Activated naive CD8-positive, alpha-beta T cell treated with anti-CD3 and anti-CD28 coated beads for 36 hours (primary cell): Measurements from ENCODE around the gene ACOT7. TPM values are rescaled to one million over a fixed set of nuclear protein-coding genes. Genes with fewer than 3 reads are reported as not detected.

ENCODE experiments used
- DNase-seq: peaks from one replicate; pipeline ENCODE4 v3.0.0; 2021
- H3K27ac Mint-ChIP-seq: one replicate; pipeline ENCODE4 v1.8.0; 2022; ENCODE audit warnings: mild to moderate bottlenecking, moderate library complexity, mixed read lengths
- H3K27me3 Mint-ChIP-seq: one replicate; pipeline ENCODE4 v1.8.0; 2022; ENCODE audit warnings: mild to moderate bottlenecking, mixed read lengths
- H3K36me3 Mint-ChIP-seq: one replicate; pipeline ENCODE4 v1.8.0; 2021; ENCODE audit warnings: mild to moderate bottlenecking, mixed read lengths
- H3K4me1 Mint-ChIP-seq: one replicate; pipeline ENCODE4 v1.8.0; 2021; ENCODE audit warnings: mixed read lengths
- H3K4me3 Mint-ChIP-seq: one replicate; pipeline ENCODE4 v1.8.0; 2022; ENCODE audit warnings: mild to moderate bottlenecking, moderate library complexity, mixed read lengths
- H3K9me3 Mint-ChIP-seq: one replicate; pipeline ENCODE4 v1.8.0; 2022; ENCODE audit warnings: mixed read lengths
- total RNA-seq, 2 experiments: library from RNA; stranded (reverse); gene quantifications; one replicate each; pipeline ENCODE4 v1.2.3, GENCODE V29; 2021

The ACOT7 gene
- total RNA-seq, 2 experiments from 2014 or later: 80.8 to 86.2 TPM

DNA sequence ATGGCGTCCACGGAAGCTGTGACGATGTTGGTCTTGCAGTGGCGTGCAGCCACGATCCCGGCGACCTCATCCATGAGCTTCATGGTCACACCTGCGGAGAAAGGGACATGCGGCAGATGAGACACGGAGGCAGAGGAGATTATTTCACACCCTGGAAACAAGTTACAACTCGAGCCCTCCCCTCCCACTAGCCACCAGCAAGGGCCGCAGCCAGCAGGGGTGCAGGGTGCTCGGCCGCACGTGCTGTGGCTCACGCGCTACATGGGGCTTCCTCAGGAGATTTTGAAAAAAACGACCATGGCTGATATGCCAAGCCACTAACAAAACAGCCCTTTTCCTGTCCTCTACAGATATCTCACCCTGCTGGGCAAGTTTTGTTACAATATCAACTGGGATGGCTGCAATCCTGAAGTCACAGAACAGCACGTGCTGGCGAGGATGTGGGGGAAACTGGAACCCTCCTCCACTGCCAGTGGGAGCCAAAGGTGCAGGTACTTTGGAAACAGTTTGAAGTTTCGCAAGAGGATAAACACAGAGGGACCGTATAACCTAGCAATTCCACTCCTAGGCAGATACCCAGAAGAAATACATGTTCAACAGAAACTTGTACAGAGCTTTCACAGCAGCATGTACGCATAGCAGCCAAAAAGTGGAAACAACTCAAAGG is 98.5 kb downstream of the ACOT7 start:
- Mint-ChIP-seq H3K27me3 (no peaks in the 10 kb centered on the region), H3K4me3 (no peak overlapping the region), H3K9me3 (no peaks in the 10 kb centered on the region), H3K36me3 (peaks cover 1% of the 10 kb centered on the region), H3K4me1 (no peaks in the 10 kb centered on the region), H3K27ac (no peak overlapping the region)
- DNase-seq: no peak

DNA sequence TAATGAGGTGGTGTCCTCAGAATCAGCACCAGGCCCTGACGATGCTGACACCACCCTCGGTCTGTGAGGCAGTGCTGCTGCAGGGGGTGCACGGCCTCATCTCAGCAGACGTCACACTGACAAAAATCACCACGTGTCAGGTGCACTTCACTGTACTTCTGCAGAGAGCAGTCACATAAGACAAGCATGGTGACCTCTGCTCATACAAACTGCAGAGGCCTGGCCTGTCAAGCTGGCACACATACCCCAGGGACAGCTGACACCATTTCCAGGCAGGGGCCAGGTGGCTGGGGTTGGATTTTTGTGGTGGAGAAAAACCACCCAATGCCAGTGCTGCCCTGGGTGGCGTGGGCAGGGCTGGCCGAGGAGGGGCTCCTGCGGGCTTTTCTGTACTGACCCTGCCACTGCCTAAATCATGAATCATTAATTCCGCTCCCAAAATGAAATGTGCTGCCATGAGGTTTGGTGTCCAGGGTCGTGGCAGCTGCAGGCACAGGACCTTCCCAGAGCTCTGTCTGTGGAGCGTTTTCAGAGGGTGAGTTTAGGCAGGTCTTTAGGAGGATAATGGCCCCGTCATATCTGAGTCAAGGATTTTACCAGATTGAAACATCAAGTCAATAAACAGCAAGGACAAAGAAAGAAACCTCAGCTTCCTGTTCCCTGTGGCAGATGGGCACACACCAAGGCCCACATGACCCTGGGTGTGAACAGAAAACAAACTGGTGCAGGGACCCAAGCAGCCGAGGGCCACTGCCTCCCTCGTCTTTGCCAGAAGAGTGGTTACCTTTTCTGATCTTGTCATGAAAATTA is 99.3 kb downstream of the ACOT7 start:
- H3K27me3 Mint-ChIP-seq: no peaks in the 10 kb centered on the region
- no peak for DNase-seq
- H3K4me3 Mint-ChIP-seq: no peak overlapping the region
- peaks cover 1% of the 10 kb centered on the region for H3K36me3 Mint-ChIP-seq
- H3K9me3 Mint-ChIP-seq: no peaks in the 10 kb centered on the region
- no peaks in the 10 kb centered on the region for H3K4me1 Mint-ChIP-seq
- H3K27ac Mint-ChIP-seq: no peak overlapping the region

DNA sequence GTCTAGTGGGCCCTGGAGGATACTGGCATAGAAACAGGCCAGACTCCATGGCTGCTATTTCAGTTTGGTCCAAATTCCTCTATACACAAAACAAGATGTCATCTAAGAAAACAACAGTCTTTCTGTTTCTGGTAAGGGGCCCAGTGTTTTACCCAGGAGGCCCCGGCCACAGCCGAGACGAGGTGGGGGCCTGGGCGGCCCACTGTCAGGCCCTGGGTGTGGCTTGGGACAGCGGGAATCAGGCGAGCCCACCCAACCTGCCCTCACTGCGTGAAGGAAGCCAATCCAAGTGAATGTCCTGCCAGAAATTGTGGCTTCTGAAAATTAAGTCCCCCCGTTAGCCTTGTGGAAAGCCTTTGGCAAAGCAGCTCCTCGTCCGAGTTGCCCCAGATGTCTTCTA is 101.5 kb downstream of the ACOT7 start:
- H3K27ac Mint-ChIP-seq: no peak overlapping the region
- no peaks in the 10 kb centered on the region for H3K4me1 Mint-ChIP-seq
- H3K4me3 Mint-ChIP-seq: no peak overlapping the region

GRCh38 chr1:6288665-6289064 is 104.9 kb downstream of the ACOT7 start:
- no peaks in the 10 kb centered on the region for H3K36me3 Mint-ChIP-seq
- no peak for DNase-seq
- no peak overlapping the region for H3K4me3 Mint-ChIP-seq
- no peaks in the 10 kb centered on the region for H3K9me3 Mint-ChIP-seq
- H3K27ac Mint-ChIP-seq: no peak overlapping the region
- no peaks in the 10 kb centered on the region for H3K4me1 Mint-ChIP-seq
- H3K27me3 Mint-ChIP-seq: no peaks in the 10 kb centered on the region

More for the DNA sequence above, 101.5 kb downstream of the ACOT7 start:
- H3K27me3 Mint-ChIP-seq: no peaks in the 10 kb centered on the region
- H3K9me3 Mint-ChIP-seq: no peaks in the 10 kb centered on the region
- DNase-seq: no peak
- peaks cover 1% of the 10 kb centered on the region for H3K36me3 Mint-ChIP-seq

DNA sequence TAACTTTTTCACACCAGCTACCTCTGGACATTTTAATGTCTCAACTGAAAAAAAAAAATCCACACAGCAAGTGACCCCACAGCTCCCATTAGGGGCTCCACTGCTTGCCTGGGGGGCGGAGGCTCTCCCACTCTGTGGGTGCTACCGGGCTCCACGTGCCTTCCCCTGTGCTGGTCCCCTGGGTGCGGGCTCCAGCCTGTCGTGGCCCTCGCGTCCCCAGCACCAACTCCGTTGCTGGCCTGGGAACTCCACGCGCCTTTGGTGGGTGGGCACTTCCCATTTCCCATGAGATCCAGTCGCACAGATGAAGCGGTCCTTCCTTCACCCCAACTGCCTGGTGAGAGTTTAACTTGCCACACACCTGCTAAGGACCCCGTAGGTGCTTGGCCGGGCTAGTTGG is 105.5 kb downstream of the ACOT7 start:
- no peaks in the 10 kb centered on the region for H3K36me3 Mint-ChIP-seq
- no peaks in the 10 kb centered on the region for H3K27me3 Mint-ChIP-seq
- no peaks in the 10 kb centered on the region for H3K4me1 Mint-ChIP-seq
- no peaks in the 10 kb centered on the region for H3K9me3 Mint-ChIP-seq
- no peak overlapping the region for H3K4me3 Mint-ChIP-seq
- DNase-seq: no peak
- H3K27ac Mint-ChIP-seq: no peak overlapping the region

DNA sequence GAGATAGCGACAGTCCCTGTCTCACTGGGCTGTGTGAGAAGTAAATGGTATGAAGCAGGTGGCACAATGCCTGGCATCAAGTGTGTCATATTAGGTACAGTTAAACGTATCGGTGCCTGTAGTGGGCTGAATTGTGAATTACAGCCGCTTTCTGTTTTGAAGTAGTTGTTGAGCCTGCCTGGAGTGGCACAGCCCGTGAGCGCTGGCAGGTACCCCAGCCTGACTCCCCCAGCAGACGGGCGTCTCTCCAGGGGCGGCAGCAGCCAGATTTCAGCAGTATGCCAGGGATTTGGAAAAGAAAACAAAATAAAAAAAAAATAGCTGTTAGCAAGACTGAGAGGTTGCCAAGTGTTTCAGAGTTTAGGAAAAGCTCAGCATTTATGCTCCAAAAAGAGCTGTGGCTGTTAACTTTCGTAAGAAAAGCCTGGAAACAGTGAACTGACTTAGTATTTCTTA is 106.1 kb downstream of the ACOT7 start:
- DNase-seq: no peak
- no peak overlapping the region for H3K4me3 Mint-ChIP-seq
- no peak overlapping the region for H3K27ac Mint-ChIP-seq
- no peaks in the 10 kb centered on the region for H3K9me3 Mint-ChIP-seq
- no peaks in the 10 kb centered on the region for H3K4me1 Mint-ChIP-seq
- no peaks in the 10 kb centered on the region for H3K36me3 Mint-ChIP-seq
- H3K27me3 Mint-ChIP-seq: no peaks in the 10 kb centered on the region

DNA sequence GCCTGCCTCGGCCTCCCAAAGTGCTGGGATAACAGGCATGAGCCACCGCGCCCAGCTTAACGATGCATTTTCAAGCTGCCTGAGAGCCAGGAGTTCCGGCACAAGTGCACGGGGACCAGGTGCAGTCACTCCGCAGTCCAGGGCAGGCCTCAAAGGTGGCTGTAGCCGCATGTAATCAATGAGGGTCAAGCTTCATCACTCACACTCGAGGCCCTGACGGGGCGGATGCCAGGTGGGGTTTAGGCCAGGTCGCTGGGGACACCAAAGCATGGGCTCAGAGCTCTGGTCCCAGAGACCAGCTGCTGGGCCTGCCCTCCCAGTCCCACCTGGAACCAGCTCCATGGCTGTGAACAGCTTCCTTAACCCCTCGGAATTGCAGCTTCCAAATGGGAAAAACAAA is 106.5 kb downstream of the ACOT7 start:
- Mint-ChIP-seq H3K36me3 (no peaks in the 10 kb centered on the region), H3K4me3 (no peak overlapping the region), H3K4me1 (no peaks in the 10 kb centered on the region), H3K27ac (no peak overlapping the region), H3K27me3 (no peaks in the 10 kb centered on the region), H3K9me3 (no peaks in the 10 kb centered on the region)
- no peak for DNase-seq

GRCh38 chr1:6286266-6286665 is 107.3 kb downstream of the ACOT7 start:
- H3K9me3 Mint-ChIP-seq: no peaks in the 10 kb centered on the region
- H3K36me3 Mint-ChIP-seq: no peaks in the 10 kb centered on the region
- H3K27ac Mint-ChIP-seq: no peak overlapping the region
- DNase-seq: no peak
- no peaks in the 10 kb centered on the region for H3K4me1 Mint-ChIP-seq
- H3K4me3 Mint-ChIP-seq: no peak overlapping the region
- H3K27me3 Mint-ChIP-seq: no peaks in the 10 kb centered on the region

- no peak overlapping the region for H3K4me3 Mint-ChIP-seq
- no peaks in the 10 kb centered on the region for H3K27me3 Mint-ChIP-seq
- H3K4me1 Mint-ChIP-seq: no peaks in the 10 kb centered on the region
- H3K27ac Mint-ChIP-seq: no peak overlapping the region
- no peak for DNase-seq
- no peaks in the 10 kb centered on the region for H3K9me3 Mint-ChIP-seq
- no peaks in the 10 kb centered on the region for H3K36me3 Mint-ChIP-seq
Measured at GRCh38 chr1:6285336-6285735, 108.2 kb downstream of the ACOT7 start.

GRCh38 chr1:6282577-6283270 is 110.8 kb downstream of the ACOT7 start:
- Mint-ChIP-seq H3K9me3 (no peaks in the 10 kb centered on the region), H3K4me3 (no peak overlapping the region), H3K36me3 (no peaks in the 10 kb centered on the region), H3K27ac (no peak overlapping the region), H3K4me1 (no peaks in the 10 kb centered on the region), H3K27me3 (no peaks in the 10 kb centered on the region)
- DNase-seq: no peak

GRCh38 chr1:6281511-6282402 is 111.8 kb downstream of the ACOT7 start:
- Mint-ChIP-seq H3K27ac (no peak overlapping the region), H3K27me3 (no peaks in the 10 kb centered on the region), H3K36me3 (no peaks in the 10 kb centered on the region), H3K4me3 (no peak overlapping the region), H3K4me1 (no peaks in the 10 kb centered on the region), H3K9me3 (no peaks in the 10 kb centered on the region)
- no peak for DNase-seq

DNA sequence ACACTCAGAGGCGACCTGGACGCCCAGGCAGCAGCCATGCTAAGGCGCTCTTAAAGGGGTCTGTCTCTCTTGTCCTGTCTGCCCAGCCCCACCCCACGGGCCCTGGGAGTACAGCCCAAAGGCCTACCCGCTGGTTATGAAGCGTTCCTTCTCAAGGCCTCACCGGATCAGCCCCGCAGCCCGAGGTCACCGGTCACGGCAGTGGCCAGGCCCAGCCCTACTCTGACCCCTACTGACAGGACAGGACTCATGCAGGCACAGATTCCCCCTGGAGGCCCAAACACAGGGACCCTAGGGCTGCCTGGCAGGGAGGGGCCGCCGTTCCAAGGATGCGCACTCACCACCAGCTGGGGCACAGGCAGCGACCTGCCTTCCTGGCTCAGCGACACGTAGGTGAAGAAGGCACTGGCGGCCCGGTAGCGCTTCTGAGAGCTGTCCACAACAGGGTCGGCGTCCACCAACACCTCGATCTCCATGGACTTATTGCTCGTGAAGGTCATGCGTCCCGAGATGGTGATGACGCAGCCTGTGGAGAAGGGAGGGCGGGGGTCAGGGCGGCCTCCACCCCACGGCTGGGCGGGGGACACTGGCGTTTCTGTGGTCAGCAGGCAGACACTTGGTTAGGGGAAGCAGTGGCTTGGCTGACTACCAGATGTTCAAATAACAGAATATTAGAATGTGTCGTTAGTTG is 112.7 kb downstream of the ACOT7 start:
- Mint-ChIP-seq H3K27ac (no peak overlapping the region), H3K4me1 (no peaks in the 10 kb centered on the region), H3K4me3 (no peak overlapping the region), H3K27me3 (no peaks in the 10 kb centered on the region), H3K36me3 (no peaks in the 10 kb centered on the region), H3K9me3 (no peaks in the 10 kb centered on the region)
- no peak for DNase-seq

GRCh38 chr1:6279613-6280383 is 113.8 kb downstream of the ACOT7 start:
- Mint-ChIP-seq H3K27me3 (no peaks in the 10 kb centered on the region), H3K36me3 (no peaks in the 10 kb centered on the region), H3K9me3 (no peaks in the 10 kb centered on the region), H3K4me1 (no peaks in the 10 kb centered on the region), H3K4me3 (no peak overlapping the region), H3K27ac (no peak overlapping the region)
- DNase-seq: no peak

DNA sequence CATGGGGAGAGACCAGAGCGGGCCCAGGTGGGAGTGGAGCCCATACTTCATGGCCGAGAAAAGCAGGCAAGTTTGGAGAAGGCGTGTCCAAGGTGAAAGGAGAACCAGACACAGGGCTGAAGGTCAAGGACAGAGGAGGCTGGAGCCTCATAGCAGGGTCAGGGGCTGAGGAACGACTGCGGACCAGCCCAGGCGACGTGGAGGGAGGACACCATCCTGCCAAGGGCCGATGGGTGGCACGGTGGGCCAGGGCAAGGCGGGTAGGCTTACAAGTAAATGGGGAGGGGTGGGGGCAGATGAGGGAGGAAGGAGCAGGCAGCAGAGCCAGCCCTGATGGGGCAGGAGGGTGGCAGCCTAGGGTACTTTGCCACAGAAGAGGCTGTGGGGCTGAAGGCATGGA is 114.5 kb downstream of the ACOT7 start:
- H3K27ac Mint-ChIP-seq: no peak overlapping the region
- no peak overlapping the region for H3K4me3 Mint-ChIP-seq
- no peaks in the 10 kb centered on the region for H3K27me3 Mint-ChIP-seq
- no peaks in the 10 kb centered on the region for H3K4me1 Mint-ChIP-seq
- no peaks in the 10 kb centered on the region for H3K9me3 Mint-ChIP-seq
- no peaks in the 10 kb centered on the region for H3K36me3 Mint-ChIP-seq
- DNase-seq: no peak
